ENCODE data around the gene EML5.

DNA sequence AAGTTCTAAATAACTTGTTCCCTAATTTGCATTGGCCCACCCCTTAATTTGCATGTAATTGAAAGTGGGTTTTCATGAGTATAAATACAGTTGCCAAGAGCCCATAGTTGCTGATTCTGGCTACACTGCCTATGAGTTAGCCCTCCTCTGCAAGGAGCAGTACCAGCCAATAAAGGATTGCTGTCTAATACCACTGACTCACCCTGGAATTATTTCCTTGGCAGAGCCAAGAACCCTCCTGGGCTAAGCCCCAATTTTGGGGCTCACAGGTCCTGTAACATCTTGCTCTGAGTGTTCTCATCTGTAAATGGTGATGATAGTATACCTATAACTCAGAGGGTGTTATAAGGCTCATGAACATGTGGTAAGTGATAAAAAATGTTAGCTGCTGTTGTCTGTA lies 38.5 kb upstream of the EML5 start:
- TF ChIP-seq POLR2AphosphoS5 (IDR thresholded peaks at IDR 0.05; ENCODE audit: low read depth): no peak
- TF ChIP-seq, protein P1, sequence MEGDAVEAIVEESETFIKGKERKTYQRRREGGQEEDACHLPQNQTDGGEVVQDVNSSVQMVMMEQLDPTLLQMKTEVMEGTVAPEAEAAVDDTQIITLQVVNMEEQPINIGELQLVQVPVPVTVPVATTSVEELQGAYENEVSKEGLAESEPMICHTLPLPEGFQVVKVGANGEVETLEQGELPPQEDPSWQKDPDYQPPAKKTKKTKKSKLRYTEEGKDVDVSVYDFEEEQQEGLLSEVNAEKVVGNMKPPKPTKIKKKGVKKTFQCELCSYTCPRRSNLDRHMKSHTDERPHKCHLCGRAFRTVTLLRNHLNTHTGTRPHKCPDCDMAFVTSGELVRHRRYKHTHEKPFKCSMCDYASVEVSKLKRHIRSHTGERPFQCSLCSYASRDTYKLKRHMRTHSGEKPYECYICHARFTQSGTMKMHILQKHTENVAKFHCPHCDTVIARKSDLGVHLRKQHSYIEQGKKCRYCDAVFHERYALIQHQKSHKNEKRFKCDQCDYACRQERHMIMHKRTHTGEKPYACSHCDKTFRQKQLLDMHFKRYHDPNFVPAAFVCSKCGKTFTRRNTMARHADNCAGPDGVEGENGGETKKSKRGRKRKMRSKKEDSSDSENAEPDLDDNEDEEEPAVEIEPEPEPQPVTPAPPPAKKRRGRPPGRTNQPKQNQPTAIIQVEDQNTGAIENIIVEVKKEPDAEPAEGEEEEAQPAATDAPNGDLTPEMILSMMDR (conservative IDR thresholded peaks at IDR 0.05; ENCODE audit: low read depth in 2 of 2): no peak
- TF ChIP-seq, protein P2, sequence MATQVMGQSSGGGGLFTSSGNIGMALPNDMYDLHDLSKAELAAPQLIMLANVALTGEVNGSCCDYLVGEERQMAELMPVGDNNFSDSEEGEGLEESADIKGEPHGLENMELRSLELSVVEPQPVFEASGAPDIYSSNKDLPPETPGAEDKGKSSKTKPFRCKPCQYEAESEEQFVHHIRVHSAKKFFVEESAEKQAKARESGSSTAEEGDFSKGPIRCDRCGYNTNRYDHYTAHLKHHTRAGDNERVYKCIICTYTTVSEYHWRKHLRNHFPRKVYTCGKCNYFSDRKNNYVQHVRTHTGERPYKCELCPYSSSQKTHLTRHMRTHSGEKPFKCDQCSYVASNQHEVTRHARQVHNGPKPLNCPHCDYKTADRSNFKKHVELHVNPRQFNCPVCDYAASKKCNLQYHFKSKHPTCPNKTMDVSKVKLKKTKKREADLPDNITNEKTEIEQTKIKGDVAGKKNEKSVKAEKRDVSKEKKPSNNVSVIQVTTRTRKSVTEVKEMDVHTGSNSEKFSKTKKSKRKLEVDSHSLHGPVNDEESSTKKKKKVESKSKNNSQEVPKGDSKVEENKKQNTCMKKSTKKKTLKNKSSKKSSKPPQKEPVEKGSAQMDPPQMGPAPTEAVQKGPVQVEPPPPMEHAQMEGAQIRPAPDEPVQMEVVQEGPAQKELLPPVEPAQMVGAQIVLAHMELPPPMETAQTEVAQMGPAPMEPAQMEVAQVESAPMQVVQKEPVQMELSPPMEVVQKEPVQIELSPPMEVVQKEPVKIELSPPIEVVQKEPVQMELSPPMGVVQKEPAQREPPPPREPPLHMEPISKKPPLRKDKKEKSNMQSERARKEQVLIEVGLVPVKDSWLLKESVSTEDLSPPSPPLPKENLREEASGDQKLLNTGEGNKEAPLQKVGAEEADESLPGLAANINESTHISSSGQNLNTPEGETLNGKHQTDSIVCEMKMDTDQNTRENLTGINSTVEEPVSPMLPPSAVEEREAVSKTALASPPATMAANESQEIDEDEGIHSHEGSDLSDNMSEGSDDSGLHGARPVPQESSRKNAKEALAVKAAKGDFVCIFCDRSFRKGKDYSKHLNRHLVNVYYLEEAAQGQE (IDR thresholded peaks at IDR 0.05; ENCODE audit: unreplicated experiment): no peak
- TF ChIP-seq CREB1 (CRISPR knock-in tag; IDR thresholded peaks at IDR 0.05; ENCODE audit: low read depth): no peak
- no peak for TF ChIP-seq EZH2phosphoT487 (IDR thresholded peaks at IDR 0.05; ENCODE audit: unreplicated experiment)

Measured in GM23338 (cell line).